Measurements from ENCODE around the gene PHACTR1. TPM values are rescaled to one million over a fixed set of nuclear protein-coding genes. Genes with fewer than 3 reads are reported as not detected.
A peak's percentile ranks its signal among the peaks of the same experiment; 100 is the strongest.

PHACTR1 gene
- total and polyA plus RNA-seq, 2 donors (not counting 1 experiment from before 2014, with no cell fraction given) = 0.60 to 1.2 TPM

DNA sequence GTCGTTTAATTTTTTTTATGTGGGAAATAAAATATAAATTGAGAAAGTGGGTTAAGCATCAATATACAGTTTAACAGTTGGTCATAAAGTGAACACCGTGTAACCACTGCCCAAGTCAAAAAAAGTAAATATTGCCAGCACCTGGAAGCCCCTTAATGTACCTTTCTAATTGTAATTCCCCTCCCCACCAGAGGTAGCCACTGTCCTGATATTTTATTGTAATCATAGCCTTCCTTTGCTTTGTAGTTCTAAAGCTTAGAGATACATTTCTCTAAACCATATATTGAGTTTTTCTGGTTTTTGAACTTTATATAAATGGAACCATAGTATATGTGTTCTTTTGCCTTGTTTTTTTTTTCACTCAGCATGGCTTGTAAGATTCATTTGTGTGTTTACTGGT is 431.2 kb downstream of the PHACTR1 start:
- H3K27me3 ChIP-seq (ENCODE audit: control insufficient read depth, insufficient read depth, low read length) = no peaks in the 10 kb centered on the region
- H2AFZ ChIP-seq (ENCODE audit: low read length) = no peak overlapping the region
- no peak for DNase-seq (ENCODE audit: low read depth in 2 of 2)
- H3K79me2 ChIP-seq (ENCODE audit: control insufficient read depth, insufficient read depth, low read length) = no peaks in the 10 kb centered on the region
- H3K4me3 ChIP-seq (replicated peaks in 1 of 4; ENCODE audit: control extremely low read depth in 1 of 4, insufficient read depth in 1 of 4, low read depth in 3 of 4, low read length in 4 of 4) = no peak overlapping the region
- no peak overlapping the region for H3K9ac ChIP-seq (ENCODE audit: insufficient read depth, low read length)
- no peaks in the 10 kb centered on the region for H3K4me1 ChIP-seq (ENCODE audit: control insufficient read depth, extremely low read depth, insufficient read depth, low read length)
- H3K36me3 ChIP-seq (ENCODE audit: control insufficient read depth, insufficient read depth, low read length) = no peaks in the 10 kb centered on the region
- H4K20me1 ChIP-seq (ENCODE audit: control insufficient read depth, extremely low read depth, insufficient read depth, low read length) = no peaks in the 10 kb centered on the region
- no peak overlapping the region for H3K4me2 ChIP-seq (ENCODE audit: extremely low read depth, insufficient read depth, low read length)
- H3K9me3 ChIP-seq (ENCODE audit: control insufficient read depth, insufficient read depth, low read depth, low read length) = no peaks in the 10 kb centered on the region
- H3K27ac ChIP-seq (ENCODE audit: insufficient read depth, low read length) = no peak overlapping the region
- no peak for TF ChIP-seq EZH2 (IDR thresholded peaks at IDR 0.05; ENCODE audit: low read length, missing control alignments)
- no peak for TF ChIP-seq CTCF (conservative IDR thresholded peaks at IDR 0.05 in 1 of 2, IDR thresholded peaks at IDR 0.05 in 1 of 2; ENCODE audit: low read depth in 1 of 2, low read length in 2 of 2)

- no peak overlapping the region for H3K9ac ChIP-seq (ENCODE audit: insufficient read depth, low read length)
- DNase-seq (ENCODE audit: low read depth in 2 of 2) = no peak
- TF ChIP-seq CTCF (conservative IDR thresholded peaks at IDR 0.05 in 1 of 2, IDR thresholded peaks at IDR 0.05 in 1 of 2; ENCODE audit: low read depth in 1 of 2, low read length in 2 of 2) (no peak), EZH2 (IDR thresholded peaks at IDR 0.05; ENCODE audit: low read length, missing control alignments) (no peak)
Measured at GRCh38 chr6:13152764-13153163, 436.2 kb downstream of the PHACTR1 start.

GRCh38 chr6:13156381-13156780 is 439.8 kb downstream of the PHACTR1 start:
- H3K27me3 ChIP-seq (ENCODE audit: control insufficient read depth, insufficient read depth, low read length) = no peaks in the 10 kb centered on the region
- TF ChIP-seq EZH2 (IDR thresholded peaks at IDR 0.05; ENCODE audit: low read length, missing control alignments) (no peak), CTCF (conservative IDR thresholded peaks at IDR 0.05 in 1 of 2, IDR thresholded peaks at IDR 0.05 in 1 of 2; ENCODE audit: low read depth in 1 of 2, low read length in 2 of 2) (no peak)
- H3K79me2 ChIP-seq (ENCODE audit: control insufficient read depth, insufficient read depth, low read length) = no peaks in the 10 kb centered on the region
- H3K4me3 ChIP-seq (replicated peaks in 1 of 4; ENCODE audit: control extremely low read depth in 1 of 4, insufficient read depth in 1 of 4, low read depth in 3 of 4, low read length in 4 of 4) = no peak overlapping the region
- H3K9ac ChIP-seq (ENCODE audit: insufficient read depth, low read length) = no peak overlapping the region
- H3K36me3 ChIP-seq (ENCODE audit: control insufficient read depth, insufficient read depth, low read length) = no peaks in the 10 kb centered on the region
- DNase-seq (ENCODE audit: low read depth in 2 of 2) = peak in 1 of 2 donors; percentile 82
- H3K27ac ChIP-seq (ENCODE audit: insufficient read depth, low read length) = no peak overlapping the region
- no peaks in the 10 kb centered on the region for H3K4me1 ChIP-seq (ENCODE audit: control insufficient read depth, extremely low read depth, insufficient read depth, low read length)
- H3K4me2 ChIP-seq (ENCODE audit: extremely low read depth, insufficient read depth, low read length) = no peak overlapping the region
- H3K9me3 ChIP-seq (ENCODE audit: control insufficient read depth, insufficient read depth, low read depth, low read length) = no peaks in the 10 kb centered on the region
- H2AFZ ChIP-seq (ENCODE audit: low read length) = no peak overlapping the region
- no peaks in the 10 kb centered on the region for H4K20me1 ChIP-seq (ENCODE audit: control insufficient read depth, extremely low read depth, insufficient read depth, low read length)

More at GRCh38 chr6:13152764-13153163, 436.2 kb downstream of the PHACTR1 start:
- no peaks in the 10 kb centered on the region for H3K36me3 ChIP-seq (ENCODE audit: control insufficient read depth, insufficient read depth, low read length)
- H3K27me3 ChIP-seq (ENCODE audit: control insufficient read depth, insufficient read depth, low read length) = no peaks in the 10 kb centered on the region
- no peaks in the 10 kb centered on the region for H3K79me2 ChIP-seq (ENCODE audit: control insufficient read depth, insufficient read depth, low read length)
- no peak overlapping the region for H2AFZ ChIP-seq (ENCODE audit: low read length)
- no peak overlapping the region for H3K4me3 ChIP-seq (replicated peaks in 1 of 4; ENCODE audit: control extremely low read depth in 1 of 4, insufficient read depth in 1 of 4, low read depth in 3 of 4, low read length in 4 of 4)
- H4K20me1 ChIP-seq (ENCODE audit: control insufficient read depth, extremely low read depth, insufficient read depth, low read length) = no peaks in the 10 kb centered on the region
- no peaks in the 10 kb centered on the region for H3K4me1 ChIP-seq (ENCODE audit: control insufficient read depth, extremely low read depth, insufficient read depth, low read length)
- no peaks in the 10 kb centered on the region for H3K9me3 ChIP-seq (ENCODE audit: control insufficient read depth, insufficient read depth, low read depth, low read length)
- H3K4me2 ChIP-seq (ENCODE audit: extremely low read depth, insufficient read depth, low read length) = no peak overlapping the region
- H3K27ac ChIP-seq (ENCODE audit: insufficient read depth, low read length) = no peak overlapping the region

Data from fibroblast of lung (primary cell).